GM18861 (cell line): ENCODE measurements around the gene CHRNA9.

ENCODE experiments used
- ATAC-seq: cut with Tn5 transposase; IDR thresholded peaks from one replicate; pipeline ENCODE4 v1.9.1; 2021; ENCODE audit not compliant: unreplicated experiment

Gene CHRNA9

DNA sequence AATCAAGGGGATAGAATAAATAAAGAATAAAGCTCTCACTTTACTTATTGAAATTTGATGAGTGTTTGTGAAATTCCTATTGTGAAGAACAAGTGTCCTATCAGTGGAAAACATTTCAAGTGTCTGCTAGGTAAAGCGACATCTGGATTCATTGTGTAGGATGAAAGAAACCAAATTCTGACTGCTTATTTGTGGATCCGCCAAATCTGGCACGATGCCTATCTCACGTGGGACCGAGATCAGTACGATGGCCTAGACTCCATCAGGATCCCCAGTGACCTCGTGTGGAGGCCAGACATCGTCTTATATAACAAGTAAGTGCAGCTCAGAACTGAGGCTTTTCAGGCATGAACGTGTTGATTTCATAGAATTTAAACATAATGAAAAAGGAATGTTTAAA, 1.9 kb downstream of the CHRNA9 start:
- ATAC-seq, result no peak

DNA sequence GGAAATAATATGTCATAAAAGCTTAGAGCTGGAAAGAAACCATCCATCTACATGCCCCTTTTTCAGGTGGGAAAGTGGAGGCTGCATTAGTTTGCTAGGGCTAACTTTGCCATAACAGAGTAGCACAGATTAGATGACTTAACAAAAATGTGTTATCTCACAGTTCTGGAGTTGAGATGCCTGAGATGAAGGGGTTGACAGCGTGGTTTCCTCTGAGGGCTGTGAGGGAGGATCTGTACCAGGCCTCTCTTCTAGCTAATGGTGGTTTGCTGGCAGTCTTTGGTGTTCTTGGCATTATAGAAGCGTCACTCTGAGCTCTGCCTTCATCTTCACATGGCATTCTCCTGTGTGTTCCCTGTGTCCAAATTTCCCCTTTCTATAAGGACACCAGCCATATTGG, 2.4 kb downstream of the CHRNA9 start:
- ATAC-seq, result no peak

DNA sequence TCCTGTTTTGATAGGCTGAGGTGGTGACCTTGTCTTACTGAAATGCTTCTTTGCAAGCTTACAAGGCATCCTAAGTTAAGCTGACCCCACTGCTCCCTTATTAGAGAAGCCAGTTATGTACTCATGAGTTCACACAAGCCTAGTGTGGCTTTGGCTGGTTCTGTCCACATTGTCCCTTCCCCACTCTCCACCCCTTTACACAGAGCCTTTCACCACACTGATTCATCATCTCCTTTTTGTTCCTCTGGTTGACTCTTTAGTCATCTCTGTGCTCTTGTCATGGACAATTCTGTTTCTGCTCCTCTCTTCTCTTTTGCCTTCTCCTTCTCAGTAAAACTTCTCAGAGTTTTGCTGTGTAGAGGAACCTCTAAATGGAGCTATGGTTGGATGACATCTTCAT, 4.9 kb downstream of the CHRNA9 start:
- no peak for ATAC-seq

DNA sequence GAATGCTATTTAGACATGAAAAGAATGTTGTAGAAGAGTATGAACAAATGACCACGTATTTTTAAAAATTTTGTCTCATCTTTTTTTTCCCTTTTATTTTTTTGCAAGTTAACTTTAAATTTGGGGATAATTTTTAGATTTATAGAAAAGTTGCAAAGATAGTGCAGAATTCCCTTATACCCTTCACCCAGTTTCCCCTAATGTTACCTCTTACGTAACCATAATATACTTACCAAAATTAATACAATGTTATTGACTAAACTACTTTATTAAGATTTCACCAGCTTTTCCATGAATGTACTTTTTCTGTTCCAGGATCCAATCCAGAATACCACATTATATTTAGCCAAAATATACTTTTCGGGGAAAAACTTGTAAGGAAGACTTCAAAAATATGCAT, 12.3 kb downstream of the CHRNA9 start:
- ATAC-seq, result no peak

DNA sequence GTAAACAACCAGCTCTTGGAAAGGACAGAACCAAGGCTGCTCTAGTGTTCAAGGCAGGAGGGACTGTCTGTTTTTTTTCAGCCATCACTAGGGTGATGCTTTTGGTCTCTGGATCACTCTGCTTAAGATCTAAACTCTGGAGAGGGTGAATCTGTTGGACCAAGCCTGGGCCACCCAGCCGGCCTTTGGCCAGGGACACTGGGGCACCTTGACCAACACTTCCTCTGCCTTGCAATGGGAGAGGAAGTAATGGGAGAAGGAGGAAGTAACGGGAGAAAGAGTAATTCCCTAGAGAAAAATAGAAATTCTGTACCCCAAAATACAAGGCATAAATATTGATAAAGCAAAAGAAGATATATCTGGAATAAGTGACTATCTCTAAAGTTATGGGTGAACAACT, 12.9 kb downstream of the CHRNA9 start:
- no peak for ATAC-seq

DNA sequence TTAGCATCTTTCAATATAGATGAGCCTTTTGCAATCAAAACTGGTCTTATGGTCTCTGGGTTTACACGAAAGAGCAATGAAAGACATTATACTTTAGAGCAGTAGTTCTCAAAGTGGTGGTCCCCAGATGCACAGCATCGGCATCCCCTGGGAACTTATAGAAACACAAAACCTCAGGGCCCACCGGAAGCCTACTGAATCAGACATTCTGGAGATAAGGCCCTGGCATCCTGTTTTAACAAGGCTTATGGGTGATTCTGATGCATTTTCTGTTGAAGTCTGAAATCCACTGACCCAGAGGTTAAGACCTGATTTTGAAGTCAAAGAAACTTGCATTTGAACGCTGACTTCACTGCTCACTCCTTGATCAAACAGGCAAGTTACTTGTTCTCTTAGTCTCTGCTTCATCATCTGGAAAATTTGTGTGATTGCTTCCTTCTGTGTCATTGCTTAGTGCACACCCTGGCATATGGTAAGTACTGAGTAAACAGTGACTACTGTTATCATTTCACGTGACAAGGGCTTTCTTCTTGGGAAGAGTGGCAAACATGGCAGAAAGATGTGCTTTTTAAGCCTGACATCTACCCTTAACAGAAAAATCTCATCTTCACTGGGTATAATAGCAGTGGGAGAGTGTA, 14.5 kb downstream of the CHRNA9 start:
- ATAC-seq, result no peak

DNA sequence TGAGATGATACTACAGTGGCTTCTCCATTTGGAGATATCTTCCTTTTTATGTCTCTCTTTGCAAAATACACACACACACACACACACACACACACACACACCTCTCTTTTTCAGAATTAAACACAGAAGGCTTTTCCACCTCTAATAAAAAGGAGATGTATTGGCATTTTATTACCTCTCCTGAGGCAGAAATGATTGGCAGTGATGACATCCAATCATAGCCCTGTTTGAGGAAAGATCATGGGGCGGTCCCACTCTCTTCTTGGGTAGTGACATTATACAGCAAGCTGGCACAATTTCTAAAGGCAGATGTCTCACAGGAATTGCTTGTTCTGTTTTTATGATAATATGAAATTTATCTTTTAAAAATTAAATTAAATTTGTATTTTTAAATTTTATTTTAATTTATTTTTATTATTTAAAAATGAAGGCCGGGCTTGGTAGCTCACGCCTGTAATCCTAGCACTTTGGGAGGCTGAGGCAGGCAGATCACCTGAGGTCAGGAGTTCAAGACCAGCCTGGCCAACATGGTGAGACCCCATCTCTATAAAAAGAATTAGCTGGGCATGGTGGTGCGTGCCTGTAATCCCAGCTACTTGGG, 15.6 kb downstream of the CHRNA9 start:
- ATAC-seq, result no peak

DNA sequence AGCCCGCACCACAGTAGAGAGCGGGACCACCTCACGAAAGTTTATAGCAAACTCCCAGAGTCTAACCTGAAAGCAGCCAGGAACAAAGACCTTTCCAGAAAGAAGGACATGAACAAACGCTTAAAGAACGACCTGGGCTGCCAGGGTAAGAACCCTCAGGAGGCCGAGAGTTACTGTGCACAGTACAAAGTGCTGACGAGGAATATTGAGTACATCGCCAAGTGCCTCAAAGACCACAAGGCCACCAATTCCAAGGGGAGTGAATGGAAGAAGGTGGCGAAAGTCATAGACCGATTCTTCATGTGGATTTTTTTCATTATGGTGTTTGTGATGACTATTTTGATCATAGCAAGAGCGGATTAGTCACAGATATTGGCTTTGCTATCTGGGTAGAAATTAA, 19.0 kb downstream of the CHRNA9 start:
- ATAC-seq, result no peak

DNA sequence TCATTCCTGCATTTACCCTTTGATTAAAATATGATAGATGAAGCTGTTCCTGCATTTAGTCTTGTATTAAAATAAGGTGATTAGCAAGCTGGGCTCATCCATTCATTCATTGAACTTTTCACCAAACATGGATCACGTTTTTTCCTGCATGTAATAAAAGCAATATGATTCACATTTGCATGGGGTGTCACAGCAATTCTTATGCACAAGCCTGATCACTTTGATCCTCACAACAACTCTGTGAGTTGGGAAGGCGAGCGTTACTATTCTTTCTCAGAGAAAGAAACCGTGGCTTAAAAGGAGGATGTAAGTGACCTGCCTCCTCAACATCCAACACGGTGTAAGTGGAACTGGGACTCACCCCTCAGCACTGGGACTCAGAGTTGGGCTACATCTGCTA, 20.0 kb downstream of the CHRNA9 start:
- ATAC-seq, result no peak

DNA sequence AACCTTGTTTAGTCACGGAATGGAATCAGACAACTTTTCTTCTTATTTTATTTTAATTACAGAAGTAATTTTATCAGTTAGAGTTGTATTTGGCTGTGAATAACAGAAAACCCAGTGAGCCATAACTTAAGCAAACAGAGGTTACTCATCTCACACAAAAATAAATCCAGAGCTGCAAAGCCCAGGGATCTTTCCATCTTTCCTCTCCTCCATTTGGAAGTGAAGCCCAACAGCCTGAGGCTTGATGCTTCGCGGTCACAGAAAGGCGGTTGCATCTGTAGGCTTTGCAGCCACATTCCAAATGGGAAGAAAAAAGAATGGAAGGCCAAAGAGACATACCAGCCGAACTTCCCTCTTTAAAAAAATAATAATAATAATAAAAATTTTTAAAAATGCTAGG, 22.6 kb downstream of the CHRNA9 start:
- no peak for ATAC-seq

DNA sequence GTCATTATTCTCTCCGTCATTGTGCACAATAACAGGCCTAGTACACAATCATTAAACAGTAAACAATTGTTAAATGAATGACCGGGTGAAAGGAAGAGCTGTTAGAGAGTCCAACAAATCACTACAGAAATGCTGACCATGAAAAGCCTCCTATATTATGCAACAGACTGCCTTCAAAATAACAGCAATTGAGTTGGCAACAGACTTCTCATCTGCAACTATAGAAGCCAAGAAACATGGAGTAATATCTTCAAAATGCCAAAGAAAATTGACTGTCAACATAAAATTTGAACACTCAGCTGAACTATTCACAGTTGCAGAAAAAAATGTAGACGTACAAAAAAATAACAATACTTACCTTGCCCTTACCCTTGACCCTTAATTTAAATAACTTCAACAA, 26.2 kb downstream of the CHRNA9 start:
- no peak for ATAC-seq

DNA sequence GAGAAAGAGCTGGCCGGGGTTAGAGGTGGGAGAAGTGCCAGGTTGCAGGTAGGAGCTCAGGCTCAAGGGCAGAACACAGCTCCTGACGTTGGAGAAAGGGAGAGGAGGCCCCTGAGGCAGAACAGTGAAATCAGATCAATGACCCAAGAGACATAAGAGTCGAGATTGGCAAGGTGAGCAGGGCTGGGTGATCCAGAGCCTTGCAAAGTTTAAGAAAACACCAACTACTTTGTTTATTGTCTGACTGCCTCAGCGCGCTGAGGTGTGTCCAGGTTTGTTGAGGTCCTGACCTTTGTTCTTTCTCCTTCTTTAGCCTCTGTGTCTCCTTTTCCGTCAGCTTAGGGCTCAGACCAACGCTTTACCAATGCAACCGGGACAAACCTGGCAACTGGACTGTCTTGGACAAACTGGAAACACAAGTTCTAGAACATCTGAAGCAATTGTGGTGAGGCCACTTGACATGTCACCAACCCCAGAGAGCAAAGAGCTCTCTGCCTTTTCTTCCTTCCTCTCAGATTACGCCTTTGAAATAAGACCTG, 28.3 kb downstream of the CHRNA9 start:
- no peak for ATAC-seq

DNA sequence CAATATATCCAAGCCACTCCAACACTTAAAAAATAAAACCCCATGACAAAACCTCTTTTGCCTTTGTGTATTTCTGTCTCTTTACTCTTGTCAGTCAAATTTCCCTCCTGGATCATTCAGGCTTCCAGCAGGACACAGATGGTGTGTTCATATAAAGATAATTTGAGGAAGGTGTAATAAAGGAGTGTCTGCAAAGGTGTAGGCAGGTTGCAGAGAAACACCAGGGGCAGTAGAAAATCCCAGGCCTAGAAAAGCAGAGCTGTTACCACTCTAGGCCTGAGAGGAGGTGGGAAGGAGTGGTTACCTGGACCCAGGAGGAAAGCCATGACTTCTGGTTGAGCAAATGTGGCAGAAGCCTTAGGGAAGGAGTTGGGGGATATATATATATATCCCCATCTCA, 28.8 kb downstream of the CHRNA9 start:
- ATAC-seq, result no peak

DNA sequence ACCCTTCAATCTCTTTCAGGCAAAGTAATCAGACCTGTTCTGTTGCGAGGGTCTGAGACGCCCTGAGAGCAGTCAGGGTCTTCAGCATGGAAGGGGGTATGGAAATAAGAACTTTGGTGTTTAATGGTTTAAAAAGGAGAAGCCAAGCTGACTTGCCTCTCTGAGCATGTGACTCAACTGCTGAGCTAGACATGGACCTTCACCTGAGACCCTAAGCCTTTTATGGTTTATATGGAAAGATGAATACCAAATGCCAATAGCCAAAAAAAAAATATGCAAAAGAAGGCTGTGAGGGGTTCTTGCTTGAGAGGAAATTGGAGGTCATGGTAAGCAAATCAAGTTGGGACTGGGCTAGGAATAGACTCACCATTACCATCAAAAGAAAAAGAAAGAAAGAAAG, 30.6 kb downstream of the CHRNA9 start:
- ATAC-seq, result no peak

DNA sequence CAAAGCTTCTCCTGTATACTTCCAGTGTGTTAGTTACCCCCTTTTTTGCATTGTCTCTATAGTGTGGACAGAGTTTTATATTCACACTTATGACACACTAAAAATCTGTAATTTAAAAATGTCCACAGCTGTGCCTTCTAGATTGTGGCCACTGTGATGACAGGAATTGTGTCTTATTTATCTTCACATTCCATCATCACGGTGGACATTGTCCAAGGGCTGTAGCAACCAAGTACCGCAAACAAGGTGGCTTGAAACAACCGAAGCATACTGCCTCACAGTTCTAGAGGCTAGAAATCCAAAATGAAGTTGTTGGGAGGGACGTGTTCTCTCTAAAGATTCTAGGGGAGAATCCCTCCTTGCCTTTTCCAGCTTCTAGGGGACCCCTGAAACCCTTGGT, 32.3 kb downstream of the CHRNA9 start:
- ATAC-seq, result no peak

DNA sequence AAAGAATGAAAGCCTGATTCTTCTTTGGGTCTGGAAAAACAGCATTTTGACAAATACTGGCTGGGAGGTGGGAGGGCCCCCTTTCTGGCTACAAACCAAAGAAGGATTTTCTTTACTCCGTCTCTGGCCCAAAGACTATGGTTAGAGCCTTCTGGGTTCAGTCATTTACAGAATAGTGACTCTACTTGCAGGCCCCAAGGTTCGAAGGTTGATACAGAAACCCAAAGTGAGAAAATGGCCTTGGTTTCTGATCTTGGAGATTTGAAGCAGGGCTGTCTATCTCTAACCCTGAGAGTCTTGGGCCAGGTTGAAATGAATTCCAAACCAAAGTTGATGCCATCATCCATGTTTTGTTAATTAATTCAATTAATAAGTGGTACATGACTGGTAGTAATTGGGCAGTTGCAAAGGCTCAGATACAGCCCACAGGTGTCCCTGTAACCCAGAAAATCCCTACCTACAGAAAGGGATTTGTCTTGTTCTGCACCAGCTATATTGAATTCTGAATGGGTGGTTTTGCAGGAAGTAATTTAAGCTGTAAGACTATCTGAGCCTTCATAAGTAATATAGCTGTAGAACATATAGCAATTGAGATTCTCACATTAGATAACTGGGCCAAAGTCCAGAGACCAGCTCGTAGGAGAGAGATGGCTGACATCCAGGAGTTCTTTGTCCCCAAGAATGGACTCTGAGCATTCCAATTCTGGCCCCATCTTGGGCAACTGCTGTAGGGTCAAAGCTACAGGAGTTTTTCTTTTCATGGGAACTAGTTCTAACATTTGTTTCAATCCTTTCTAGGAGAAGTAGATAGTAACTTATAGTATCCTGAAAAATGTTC, 34.5 kb downstream of the CHRNA9 start:
- no peak for ATAC-seq

DNA sequence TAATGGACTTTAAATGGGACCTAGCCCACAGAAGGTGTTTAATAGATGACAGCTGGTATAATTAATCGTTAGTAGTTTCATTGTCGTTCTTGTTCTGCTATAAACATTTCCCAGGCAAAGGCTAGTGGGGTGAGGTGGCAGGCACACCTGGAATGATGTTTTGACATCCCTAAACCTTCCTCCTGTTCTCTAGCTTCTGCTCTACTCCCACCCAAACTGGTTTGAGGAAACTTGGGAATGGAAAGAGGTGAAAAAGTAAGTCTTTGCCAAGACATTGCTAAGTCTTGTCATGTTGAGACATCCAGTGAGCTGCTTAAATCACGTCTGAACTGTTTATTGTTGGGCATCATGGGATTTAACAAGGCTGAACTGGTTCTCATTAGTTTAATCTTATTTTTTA, 37.5 kb downstream of the CHRNA9 start:
- no peak for ATAC-seq

DNA sequence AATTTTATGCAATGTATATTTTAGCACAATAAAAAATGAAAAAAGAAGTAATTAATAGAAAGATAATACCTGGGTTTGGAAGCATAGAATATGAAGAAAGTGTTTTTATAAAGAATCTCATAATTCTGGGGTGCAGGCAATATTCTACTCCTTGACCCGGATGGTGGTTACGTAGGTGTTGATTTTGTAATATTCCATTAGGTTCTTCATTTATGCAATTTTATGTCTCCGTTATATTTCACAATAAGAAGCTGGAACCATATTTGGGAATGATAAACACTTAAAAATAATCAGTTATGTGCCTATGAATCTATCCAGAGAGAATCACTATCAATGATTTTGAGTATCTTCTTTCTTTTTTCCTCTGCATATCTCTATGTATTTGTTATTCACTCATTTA, 38.5 kb downstream of the CHRNA9 start:
- ATAC-seq, result no peak

DNA sequence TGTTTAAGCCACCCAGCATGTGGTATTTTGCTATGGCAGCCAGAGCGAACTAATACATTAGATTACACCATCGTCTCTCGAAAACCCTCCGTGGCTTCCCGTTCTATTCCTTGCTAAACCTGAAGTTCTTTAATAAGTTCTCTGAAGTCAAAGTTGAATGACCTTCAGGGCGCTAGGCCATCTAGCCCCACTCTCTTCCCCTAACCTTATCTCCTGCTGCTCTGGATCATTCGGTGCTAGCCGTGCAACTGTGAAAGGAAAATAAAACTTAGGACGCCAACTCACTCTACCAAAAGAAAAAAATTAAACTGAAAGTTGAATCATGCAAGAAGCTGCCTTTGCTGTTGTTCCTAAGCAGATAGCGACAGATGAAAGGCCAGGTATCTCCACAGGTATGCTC, 40.0 kb downstream of the CHRNA9 start:
- ATAC-seq, result no peak

DNA sequence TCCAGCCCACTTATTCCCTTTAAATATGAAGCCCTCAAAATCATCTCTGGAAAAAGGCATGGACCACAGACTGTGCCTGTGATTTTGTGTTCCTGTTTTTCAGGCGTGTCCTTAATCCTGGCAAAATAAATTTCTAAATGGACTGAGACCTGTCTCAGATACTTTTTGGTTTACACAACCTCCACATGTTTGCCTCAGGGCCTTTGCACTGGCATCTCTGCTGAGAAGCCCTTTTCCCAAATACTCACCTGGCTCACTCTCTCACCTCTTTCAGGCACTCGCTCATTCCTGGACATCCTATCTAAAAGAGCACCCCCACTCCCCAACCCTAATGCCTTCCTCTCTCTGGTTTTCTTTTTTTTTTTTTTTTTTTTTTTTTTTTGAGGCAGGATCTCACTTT, 40.5 kb downstream of the CHRNA9 start:
- ATAC-seq, result no peak

DNA sequence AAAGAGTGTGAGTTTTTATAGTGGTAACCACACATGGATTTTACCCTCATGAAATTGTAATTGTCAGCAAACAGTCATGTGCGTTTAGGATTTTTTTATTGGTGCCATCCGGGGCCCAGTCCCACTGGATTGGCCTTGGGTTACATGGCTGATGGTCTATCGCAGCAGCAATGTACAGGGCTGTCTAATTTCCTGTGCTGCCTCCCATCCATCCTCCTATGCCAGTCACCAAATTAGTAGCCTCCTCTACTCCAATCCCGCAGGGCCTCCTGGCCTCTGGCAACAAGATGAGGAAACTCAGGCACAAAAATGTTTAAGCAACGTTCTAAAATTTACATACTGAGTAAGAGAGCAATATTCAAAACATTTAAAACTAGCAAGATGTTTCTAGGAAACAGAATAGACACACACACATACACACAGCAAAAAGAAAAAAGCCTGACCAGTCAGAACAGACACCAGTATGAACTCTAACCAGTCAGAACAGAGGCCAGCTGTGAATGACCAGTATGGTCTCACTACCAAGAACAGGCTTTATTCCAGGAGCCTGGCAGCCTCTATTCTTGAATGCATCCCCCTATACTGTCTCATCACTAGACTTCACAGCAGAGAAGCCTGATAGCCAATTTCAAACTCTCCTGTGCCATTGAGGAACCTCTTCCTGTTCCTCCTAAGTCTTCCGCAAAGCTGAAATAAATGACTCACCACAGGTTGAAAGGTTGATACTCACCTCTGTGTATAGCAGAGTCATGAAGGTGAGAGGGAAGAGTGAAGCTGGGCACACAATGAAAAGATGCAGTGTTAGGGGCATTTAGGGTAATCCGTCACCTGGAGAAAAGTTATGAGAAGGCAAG, 42.6 kb downstream of the CHRNA9 start:
- ATAC-seq, result no peak
